T-helper 1 cell treated with Interleukin-12 subunit alpha and Interleukin-12 subunit beta and Interleukin-4 antibody, amounts not matched to agents 30 ng/mL and 1 ng/mL, for 36 hours (primary cell): ENCODE measurements around the gene CARD14. TPM values are rescaled to one million over a fixed set of nuclear protein-coding genes. Genes with fewer than 3 reads are reported as not detected.

ENCODE experiments used
- intact Hi-C: fragments of 100-400 bp; cut with micrococcal nuclease; formaldehyde crosslinking; loops from one replicate; pipeline ENCODE4 v1.15.1; 2024
- total RNA-seq: library from RNA; stranded (reverse); gene quantifications from 2 replicates; pipeline ENCODE4 v1.2.3, GENCODE V29; 2022

The CARD14 gene
- total RNA-seq, result not detected in 2 replicates

DNA sequence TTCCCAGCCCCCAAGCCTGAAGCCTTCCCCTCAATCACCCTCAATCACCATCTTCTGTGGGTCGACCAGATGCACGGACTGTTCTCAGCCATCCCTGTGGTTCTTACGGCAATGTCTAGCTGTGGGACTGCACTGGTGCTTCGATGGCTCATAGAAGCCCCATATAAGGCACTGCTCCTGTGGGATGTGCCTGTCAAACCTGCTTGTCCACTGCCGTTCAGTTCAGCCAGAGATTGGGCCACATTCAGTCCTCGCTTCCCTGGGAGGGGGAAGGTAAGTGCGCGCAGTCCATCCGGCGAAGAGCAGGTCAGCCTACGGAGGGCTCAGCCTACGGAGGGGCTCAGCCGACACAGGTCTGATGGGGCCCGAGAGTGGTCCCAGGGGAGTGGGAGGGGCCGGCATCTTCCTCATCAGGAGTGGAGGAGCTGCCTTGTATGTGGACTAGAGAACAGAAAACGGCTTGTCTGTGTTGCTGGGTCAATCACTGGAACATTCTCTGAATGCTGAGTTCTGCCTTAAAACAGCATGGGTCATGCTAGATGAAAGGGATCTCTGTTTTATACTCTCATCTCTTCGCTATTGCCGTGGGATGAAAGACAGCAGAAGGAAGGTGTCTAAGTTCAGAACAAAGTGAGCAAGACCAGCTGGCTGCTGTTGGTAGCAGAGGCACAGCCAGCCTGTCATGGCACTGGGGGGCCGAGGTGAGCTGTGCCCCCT is at the start of gene CARD14:
CARD14 (plus strand) TSS at position 247 of the 717 bp plus-strand sequence. CDS start 11,409 bp downstream, outside the sequence.
- intact Hi-C loops, result no loop called here

GRCh38 chr17:80122026-80122575 is 47.7 kb upstream of the CARD14 start:
- intact Hi-C loops, result no loop called here

DNA sequence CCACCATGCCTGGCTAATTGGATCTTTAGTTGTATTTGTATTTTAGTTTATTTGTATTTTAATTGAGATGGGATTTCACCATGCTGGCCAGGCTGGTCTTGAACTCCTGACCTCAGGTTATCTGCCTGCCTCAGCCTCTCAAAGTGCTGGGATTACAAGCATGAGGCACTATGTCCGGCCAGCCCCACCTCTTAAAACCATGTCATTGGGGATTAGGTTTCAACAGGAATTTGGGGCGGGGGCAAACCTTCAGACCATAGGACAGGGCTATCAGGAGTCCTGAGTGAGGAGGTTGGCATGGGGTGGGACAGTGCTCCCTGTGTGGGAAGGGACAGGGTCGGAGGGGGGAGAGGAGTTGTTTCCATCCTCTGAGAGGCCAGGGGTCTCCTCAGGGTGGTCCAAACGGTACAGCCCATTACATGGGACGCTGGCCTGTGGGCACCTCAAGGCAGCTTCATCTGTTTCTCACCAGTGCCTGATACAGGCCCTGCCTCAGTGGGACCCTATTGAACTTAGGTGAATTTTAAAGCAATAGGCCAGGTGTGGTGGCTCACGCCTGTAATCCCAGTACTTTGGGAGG is 46.8 kb upstream of the CARD14 start:
- intact Hi-C loops, result no loop called here

- intact Hi-C loops, result no loop called here
These were observed 46.0 kb upstream of the CARD14 start for GRCh38 chr17:80123791-80124190.

DNA sequence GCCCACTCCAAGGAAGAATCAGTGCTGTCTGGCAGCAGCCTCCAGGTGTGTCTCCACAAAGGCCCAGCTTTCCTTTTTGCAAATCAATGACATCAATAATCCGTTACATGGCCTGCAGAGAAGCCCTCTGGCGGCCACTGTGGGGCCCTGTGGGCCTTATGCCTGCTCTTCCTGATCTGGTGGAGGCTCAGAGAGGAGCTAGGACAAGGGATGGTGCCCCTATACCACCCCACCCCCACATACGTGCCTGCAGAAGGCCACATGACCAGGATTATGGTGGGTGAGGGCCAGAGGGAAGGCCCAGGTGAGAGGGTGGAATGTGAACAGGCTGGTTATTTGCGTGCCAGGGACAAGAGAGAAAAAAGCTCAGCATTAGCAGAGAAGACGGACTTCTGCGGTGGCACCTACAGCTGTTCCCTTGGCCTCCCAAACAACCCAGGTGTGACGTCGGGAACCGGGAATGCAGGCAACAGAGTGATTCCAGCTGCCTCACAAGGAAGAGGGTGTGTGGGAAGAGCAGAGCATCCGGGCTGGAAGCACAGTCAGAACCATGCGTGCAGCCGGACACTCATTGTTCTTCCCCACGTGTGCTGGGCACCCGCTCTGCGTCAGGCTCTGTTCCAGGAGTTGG is 45.4 kb upstream of the CARD14 start:
- intact Hi-C loops, result no loop called here

GRCh38 chr17:80125656-80126448 is 44.0 kb upstream of the CARD14 start:
- intact Hi-C loops, result no loop called here

DNA sequence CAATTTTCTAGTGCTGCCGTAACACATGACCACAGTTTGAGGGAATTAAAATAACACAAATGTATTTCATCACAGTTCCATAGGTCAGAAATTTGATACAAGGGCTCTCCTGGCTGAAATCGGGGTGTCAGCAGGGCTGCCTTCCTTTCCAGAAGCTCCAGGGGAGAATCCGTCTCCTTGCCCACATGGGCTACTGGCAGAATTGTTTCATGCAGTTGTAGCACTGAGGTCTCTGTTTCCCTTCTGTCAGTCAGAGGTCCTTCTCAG is 43.4 kb upstream of the CARD14 start:
- intact Hi-C loops, result no loop called here

- intact Hi-C loops, result no loop called here
These were observed 40.7 kb upstream of the CARD14 start for GRCh38 chr17:80129006-80129565.

GRCh38 chr17:80130992-80131391 is 38.8 kb upstream of the CARD14 start:
- intact Hi-C loops, result no loop called here

GRCh38 chr17:80132906-80133625 is 36.8 kb upstream of the CARD14 start:
- intact Hi-C loops, result no loop called here

DNA sequence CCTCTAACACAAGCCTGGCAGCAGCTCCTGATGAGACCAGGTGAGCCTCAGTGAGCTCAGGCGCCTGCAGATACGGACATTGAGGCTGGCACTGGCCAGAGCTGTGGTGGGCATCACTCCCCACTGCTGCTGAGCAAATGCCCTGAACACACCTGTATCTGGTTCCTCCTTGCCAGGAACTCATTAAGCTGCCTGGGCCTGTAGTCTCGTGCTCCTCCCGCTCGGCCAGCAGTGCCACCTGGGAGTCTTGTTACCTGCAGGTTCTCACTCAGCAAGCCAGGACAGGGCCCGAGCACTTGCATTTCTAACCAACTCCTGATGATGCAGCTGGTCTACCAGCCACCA is 36.2 kb upstream of the CARD14 start:
- intact Hi-C loops, result no loop called here

GRCh38 chr17:80137131-80137530 is 32.7 kb upstream of the CARD14 start:
- intact Hi-C loops, result no loop called here

DNA sequence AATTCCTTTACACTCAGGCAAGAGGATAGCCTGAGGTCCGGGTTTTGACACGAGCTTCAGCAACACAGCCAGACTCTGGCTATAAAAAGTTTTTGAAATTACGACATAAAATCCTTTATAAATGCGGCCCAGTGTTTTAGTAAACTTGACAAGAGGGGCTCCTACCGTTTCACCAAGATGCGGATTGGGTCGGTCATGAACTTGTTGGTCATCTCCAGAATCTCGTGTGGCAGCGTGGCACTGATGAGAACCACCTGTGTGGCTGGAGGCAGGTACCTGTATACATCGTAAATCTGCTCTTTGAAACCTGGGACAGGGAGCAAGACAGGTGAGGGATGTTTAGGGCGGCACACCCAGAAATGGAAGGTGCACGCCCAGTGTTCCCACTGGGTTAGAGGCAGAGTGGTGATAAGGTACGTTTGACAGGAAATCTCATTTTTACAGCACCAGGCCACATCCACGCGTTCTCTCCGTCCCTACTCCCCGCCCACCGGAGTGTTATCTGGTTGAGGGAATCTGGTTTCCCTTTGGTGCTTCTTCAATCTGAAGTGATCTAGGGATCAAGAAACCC is 30.9 kb upstream of the CARD14 start:
- intact Hi-C loops, result no loop called here

DNA sequence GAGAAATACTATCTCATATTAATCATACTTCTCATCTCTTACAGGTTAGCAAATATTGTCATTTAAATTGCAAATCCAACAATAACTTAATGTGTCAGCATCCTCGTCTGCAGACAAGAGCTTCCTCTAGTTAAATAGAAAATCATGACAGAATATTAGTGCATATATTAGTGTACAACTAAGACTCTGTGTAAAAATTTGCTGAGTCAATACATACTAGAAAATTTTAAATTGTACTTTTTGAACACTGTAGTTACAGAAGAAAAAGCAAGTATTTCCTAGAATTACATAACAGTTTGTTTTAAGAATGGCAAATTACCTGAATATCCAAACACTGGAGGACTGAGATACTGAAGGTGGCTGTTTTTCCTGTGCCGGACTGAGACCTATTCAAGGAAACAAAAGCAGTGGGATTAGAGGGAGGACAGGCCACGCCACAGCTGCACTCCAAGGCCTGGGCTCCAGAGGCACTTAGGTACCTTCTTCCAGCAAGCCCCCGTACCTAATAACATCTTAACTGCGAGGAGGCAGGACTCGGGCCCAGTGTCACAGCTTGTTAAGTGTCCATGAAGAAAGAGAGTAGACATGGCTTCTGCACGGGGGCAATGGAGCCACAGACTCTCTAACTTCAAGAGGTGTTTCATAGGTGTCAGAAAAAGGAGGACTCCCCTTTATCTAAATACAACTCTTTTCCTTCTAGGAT is 28.2 kb upstream of the CARD14 start:
- intact Hi-C loops, result no loop called here

DNA sequence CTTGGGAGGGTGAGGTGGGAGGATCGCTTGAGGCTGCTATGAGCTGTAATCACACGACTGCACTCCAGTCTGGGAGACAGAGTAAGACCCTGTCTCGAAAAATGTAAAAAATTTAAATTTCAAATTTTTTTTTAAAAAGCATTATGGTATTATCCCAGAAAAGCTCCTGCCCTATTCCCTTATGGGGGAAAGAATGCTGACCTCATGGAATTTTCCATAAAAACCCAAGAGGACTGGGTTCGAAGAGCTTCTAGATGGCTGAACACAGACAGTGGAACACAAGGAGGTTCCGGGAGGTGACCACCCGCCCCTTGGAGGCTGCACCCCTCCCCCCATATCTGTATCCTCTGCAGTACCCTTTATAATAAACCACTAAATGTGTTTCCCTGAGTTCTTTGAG is 26.9 kb upstream of the CARD14 start:
- intact Hi-C loops, result no loop called here

- intact Hi-C loops, result loop anchor here (2.0 to 5.0 kb wide), 3 partner anchors 149 to 1149 kb away; partner anchors contain the start of gene SLC38A10
These were observed 24.5 kb upstream of the CARD14 start for GRCh38 chr17:80145076-80146075.

DNA sequence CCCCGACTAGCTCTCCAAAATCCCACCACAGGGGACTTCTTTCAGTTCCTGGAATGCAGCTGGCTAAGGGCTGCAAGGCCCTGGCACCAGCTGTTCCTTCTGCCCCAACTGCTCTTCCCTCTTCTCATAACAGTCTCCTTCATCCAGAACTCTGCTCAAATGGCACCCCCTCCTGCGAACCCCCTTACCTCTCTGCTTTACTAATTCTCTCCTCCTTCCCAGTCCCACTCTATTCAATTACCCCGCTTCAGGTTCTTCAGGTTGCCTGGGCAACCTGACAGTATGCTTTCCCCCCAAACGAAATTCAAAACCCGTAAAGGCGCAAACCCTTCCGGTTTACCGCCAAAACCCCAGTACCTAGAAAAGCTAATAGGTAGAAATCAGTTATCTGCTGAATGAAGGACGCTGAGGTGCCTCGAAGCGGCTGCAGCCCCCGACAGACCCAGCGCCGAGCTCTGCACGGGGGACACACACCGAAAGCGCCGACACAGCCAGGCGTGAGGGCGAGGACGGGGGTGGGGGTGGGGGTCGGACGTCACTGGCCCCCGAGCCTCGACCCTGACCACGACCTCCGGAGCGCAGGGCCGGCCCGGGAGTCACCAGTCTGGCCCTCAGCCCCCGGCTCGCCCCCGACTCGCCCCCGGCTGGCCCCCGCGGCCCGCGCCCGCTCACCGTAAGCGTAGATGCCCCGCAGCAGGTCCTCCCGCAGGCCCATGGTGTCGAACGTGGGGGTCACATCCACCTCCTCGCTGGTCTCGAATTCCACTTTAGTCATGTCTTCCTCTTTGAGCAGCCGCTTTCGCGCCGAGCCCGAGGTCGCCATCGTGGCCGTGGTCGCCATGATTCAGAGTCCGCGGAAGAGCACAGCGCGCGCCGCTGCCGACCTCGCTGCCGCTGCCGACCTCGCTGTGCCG is 23.5 kb upstream of the CARD14 start:
- intact Hi-C loops, result loop anchor here (1.0 to 5.0 kb wide), 9 partner anchors 45 to 1148 kb away; partner anchors contain the start of genes CCDC40, ENDOV, GAA and SLC38A10
